GM10847 (cell line): ENCODE data around the gene BCAS3.

Source experiments
- POLR2A ChIP-seq: IDR thresholded peaks from 2 replicates; pipeline ENCODE4 v1.6.1; 2011; ENCODE audit not compliant: insufficient read length; ENCODE audit errors: extremely low read depth

BCAS3 gene

DNA sequence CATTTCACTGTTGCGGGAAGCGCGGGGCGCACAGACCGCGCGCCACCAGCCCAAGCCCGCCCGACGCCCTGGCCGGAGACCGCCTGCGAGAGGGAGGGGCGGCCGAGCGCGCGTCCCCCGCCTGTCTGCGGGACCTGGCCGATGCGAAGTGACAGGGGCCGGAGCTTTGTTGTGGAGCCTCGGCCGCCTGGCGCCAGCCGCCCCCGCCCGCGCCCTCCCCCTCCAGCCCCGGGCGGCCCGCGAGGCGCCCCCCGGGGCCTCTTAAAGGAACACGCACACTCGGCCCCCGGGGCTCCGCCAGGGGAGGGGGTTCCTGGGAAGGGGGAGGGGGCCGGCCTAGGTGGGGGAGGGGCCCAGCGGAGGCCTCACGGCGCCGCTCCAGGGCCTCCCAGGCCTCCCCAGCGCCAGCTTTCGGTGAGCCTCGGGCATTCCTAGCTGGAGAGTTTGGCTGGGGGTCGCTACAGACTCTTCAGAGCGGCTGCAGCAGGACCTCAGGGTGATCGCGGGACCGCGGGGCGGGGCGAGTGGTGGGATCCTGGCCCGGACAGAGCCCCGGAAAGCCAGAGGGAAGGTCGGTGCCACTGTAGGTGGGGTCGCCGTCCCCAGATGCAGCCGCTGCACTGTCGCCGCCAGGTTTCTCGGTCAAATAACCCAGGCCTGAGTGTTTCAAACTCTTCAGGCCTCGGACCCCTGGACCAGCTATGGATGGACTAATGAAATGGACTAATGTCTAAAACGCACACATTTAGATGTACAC, 719.6 kb downstream of the BCAS3 start:
- no peak for TF ChIP-seq POLR2A

DNA sequence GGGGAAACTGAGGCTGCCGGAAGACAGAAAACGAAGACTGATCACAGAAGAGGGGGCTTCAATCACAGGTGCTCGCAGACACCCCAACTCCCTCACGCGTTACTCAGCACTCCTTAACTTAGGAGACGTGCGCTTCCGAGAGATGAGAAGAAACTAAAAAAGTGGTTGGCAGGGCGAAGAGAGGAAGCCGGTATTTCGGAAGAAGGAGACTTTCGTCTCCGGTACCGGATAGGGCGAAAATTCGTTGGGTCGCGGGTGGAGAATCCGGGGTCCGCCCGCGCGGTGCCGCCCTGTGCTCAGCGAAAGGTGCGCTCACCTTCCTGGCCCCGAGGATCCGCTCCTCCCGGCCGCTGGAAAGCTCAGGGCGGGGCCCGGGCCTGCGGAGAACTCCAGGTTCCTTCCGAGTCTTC, 721.1 kb downstream of the BCAS3 start:
- TF ChIP-seq POLR2A, result no peak

DNA sequence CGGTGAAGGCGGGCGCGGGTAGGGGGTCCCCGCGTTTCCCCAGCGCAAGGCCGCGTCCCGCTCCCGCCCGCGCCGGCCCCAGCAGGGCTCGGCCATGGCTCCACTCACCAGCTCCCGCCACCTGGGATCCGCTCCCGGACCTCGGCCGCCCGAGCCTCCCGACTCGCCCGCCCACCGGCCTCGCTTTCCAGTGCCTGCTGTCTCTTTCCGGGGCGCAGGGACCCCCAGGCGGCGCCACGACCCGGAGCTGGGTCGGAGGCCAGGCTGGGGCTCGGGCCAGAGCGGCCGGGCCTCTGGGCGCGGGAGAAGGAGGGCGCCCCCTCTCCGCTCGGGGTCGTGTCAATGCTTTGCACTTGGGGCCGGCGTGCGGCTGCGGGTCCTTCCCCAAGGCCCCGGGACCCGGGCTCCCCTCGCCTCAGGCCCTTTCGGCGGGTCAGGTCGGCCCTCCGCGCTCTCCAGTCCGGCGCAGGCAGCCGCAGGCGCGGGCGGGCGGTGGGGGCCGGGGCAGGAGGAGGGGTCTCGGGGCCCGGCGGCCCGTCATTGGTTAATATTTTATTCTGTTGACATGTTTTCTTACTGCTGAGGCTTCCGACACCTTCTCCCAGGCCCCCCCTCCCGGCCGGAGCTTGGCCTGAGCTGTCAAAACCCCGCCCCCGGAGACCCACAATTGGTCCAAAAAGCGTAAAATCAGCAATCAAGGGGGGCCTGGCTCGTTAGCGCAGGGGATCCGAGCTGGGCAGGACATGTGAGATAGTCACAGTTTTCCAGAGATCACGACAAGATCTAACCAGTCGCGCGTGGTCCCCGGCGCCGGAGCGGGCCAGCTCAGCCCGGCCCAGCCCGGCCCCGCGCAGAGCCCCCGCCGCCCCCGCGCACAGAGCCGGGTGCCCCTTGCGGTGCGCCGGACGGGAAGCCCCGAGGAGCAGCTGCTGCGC, 721.7 kb downstream of the BCAS3 start, which contains the start of gene TBX2:
TSS of gene TBX2 (plus strand) at position 713 of the 935 bp plus-strand sequence. CDS start 334 bp downstream, outside the sequence.
- TF ChIP-seq POLR2A, result no peak

DNA sequence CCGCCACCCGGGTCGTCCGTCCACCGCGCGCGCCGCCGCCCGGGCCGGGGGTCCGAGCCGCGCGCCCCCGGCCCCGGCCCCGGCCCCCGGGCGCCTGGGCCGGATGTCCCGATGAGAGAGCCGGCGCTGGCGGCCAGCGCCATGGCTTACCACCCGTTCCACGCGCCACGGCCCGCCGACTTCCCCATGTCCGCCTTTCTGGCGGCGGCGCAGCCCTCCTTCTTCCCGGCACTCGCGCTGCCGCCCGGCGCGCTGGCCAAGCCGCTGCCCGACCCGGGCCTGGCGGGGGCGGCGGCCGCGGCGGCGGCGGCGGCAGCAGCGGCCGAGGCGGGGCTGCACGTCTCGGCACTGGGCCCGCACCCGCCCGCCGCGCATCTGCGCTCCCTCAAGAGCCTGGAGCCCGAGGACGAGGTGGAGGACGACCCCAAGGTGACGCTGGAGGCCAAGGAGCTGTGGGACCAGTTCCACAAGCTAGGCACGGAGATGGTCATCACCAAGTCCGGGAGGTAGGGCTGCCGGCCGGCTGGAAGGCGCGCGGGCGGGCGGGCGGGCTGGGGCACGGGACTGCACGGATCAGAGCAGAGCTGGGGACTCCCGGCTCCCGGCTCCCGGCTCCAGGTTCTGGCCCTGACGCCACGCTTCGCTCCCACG, 722.5 kb downstream of the BCAS3 start:
- TF ChIP-seq POLR2A, result no peak

DNA sequence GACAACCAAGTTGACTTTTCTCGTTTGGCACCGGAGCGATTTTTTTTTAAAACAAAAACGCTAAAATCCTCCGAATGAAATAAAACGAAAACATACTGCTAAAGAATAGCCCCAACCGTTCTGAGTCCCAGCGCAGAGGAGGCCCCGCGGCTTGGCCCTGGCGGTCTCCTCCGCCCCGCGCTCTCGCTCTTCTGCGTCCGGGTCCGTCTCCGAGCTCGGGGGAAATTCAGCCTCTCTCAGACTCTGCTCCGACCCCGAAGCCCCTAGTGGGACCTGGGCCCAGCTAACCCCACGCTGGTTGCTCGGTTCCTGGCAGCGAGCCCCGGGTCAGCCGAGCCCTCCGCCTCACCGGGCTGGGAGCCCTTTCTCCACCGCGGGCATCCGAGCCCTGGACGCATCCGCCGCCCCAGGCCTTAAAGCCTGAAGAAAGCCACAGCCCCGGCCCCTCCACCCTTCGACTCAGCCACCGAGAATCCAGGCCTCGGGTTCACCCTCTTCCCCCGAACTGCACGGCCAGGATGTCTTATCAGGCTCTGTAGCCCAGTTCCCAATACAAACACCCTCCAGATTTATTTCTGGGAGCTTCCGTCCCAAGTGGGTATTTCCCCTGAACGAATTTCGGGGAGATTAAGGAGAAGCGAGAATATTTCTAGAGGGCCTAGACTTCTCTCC, 723.2 kb downstream of the BCAS3 start:
- no peak for TF ChIP-seq POLR2A

DNA sequence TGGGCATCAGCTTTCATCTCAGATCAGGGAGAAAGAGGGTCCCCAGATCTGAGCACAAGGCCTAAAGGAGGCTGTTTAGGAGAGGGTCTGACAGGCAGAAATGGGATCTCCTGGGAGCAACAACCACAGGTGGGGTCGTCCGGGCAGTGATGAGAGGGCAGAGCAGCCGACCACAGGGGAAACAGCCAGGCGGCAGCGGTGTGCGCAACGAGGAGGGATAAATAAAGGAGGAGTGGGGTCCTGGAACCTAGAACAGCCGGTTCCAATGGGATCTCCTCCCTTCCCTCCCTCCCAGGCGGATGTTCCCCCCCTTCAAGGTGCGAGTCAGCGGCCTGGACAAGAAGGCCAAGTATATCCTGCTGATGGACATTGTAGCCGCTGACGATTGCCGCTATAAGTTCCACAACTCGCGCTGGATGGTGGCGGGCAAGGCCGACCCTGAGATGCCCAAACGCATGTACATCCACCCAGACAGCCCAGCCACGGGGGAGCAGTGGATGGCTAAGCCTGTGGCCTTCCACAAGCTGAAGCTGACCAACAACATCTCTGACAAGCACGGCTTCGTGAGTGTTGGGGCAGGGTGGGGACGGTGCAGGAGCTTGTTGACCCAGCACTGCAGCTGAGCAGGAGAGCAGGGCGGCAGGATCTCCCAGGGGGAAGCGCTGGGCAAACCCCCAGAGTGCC, 723.9 kb downstream of the BCAS3 start:
- no peak for TF ChIP-seq POLR2A

DNA sequence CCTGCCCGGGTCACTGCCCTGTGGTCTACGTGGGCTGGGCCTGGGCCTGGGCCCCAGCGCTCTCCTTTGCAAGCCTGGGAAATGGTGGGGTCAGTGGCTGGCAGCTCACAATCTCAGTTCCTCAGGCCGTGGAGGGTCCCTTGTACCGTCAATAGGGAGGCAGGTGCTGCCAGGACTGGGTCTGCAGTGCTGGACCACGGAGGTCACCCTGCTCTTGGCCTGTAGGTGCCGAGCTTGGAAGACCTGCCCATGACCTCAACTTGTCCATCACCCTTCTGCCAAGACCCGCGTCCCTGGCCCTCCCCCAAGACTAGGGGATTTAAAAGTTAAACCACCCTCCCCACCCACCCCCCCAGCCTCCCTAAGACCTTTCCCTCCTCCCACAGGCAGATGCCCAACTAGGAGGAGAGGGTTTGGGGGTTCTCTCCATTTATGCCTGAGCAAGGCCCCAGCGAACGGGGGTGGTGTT, 724.5 kb downstream of the BCAS3 start:
- no peak for TF ChIP-seq POLR2A

DNA sequence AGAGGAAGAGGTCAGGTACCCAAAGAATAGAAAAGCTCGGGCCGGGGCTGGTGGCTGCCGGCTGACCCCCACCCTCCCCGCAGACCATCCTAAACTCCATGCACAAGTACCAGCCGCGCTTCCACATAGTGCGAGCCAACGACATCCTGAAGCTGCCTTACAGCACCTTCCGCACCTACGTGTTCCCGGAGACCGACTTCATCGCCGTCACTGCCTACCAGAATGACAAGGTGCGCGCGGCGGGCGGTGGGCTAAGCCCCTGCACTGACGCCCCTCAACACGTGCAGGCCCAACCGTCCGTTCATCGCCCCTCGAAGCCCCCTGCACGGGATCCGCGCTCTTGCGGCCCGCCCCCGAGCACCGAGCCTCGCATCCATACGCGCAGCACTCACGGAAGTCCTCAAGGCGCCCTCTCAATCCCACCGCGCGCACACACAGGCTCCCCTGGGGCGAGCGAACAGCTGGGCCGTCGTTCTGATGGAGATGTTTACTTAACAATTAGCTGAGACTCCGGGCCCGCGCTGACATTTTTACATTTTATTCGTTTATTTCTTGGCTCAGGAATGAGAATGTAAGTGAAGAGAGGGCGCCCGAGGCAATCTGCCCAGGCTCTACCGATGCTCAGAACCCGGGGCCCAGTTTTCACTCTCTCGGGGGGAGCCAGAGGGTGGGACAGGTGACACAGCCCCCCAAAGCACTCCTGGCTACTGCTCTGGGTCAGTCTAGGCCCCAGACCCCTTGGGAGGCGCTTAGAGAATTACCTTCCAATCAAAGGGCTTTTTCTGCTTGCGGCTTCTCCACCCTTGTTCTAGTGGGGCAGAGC, 725.5 kb downstream of the BCAS3 start:
- TF ChIP-seq POLR2A, result no peak

DNA sequence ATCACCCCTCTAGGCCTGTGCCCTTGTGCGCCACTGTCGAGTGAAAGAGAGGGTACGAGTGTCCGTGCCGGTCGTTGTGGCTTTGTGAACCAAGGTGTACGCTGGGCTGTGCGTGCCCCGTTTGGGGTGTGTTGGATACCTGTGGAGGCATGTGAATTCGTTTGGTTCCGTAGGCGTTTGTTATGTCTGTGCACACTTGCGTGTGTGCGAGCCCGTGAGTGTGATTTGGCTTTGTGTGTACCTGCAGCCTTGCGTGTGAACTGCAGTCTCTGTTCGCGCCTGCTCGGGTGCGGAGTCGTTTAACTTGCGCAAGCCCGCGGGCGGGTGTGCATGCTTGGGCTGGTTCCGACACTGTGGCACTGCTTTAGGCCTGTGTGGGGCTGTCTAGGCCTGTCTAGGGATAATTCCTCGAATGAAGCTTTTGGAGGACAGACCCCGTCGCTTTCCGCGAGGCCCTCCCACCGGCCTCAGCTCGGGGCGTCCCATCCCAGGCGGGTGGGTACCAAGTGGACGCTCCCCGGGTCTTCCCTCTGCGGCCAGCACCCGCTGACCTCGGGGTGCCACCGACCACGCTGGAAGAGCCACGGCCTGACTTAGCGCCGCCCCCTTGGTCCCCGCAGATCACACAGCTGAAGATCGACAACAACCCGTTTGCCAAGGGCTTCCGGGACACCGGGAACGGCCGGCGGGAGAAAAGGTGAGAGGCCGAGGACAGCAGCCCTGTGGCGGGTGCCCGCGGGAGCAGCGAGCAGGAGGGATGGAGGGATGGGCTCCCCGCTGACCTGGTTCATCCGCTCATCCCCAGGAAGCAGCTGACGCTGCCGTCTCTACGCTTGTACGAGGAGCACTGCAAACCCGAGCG, 726.4 kb downstream of the BCAS3 start:
- no peak for TF ChIP-seq POLR2A

DNA sequence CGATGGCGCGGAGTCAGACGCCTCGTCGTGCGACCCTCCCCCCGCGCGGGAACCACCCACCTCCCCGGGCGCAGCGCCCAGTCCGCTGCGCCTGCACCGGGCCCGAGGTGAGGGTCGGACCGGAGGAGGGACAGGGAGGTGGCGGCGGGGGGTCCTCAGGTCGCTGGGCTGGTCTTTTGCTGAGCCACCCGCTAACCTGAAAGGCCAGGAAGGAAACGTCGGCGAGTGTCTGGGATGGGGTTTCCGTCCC, 726.9 kb downstream of the BCAS3 start:
- TF ChIP-seq POLR2A, result no peak

DNA sequence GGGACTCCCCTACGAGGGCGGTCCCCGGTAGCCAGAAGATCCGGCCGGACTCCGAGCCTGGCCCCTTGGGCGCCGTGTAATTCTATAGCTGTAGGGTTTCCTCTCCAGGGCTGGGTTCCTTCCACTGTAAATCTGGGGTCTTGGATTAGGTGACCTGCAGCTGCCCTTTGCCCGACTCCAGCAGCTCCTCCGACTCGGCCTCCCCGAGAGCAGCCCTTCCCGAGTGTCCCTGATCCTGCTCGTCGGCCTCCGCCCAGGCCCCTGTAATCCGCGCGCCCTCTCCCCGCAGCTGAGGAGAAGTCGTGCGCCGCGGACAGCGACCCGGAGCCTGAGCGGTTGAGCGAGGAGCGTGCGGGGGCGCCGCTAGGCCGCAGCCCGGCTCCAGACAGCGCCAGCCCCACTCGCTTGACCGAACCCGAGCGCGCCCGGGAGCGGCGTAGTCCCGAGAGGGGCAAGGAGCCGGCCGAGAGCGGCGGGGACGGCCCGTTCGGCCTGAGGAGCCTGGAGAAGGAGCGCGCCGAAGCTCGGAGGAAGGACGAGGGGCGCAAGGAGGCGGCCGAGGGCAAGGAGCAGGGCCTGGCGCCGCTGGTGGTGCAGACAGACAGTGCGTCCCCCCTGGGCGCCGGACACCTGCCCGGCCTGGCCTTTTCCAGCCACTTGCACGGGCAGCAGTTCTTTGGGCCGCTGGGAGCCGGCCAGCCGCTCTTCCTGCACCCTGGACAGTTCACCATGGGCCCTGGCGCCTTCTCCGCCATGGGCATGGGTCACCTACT, 727.4 kb downstream of the BCAS3 start:
- no peak for TF ChIP-seq POLR2A
